ENCODE data around the gene C1QTNF12.

The C1QTNF12 gene

DNA sequence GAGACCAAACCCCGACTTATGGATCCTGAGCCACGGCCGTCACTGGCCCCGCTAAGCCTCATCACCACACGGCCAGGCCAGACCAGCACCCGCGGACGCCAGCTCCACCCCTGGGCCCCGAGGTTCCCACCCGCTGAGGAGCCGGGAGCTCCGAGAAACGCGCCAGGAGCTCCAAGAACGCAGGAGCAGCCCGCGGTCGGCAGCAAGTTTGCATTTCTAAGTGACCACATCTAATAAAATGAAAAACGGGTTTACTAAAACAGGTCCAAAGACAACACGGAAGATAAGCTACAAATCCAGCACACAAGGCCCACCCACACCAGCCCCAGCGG, 8.1 kb upstream of the C1QTNF12 start:
- no peak overlapping the region for H3K27ac ChIP-seq (replicated peaks)
- DNase-seq (ENCODE audit: low read depth in 1 of 2, low spot score in 1 of 2) = no peak
- TF ChIP-seq, protein P1, sequence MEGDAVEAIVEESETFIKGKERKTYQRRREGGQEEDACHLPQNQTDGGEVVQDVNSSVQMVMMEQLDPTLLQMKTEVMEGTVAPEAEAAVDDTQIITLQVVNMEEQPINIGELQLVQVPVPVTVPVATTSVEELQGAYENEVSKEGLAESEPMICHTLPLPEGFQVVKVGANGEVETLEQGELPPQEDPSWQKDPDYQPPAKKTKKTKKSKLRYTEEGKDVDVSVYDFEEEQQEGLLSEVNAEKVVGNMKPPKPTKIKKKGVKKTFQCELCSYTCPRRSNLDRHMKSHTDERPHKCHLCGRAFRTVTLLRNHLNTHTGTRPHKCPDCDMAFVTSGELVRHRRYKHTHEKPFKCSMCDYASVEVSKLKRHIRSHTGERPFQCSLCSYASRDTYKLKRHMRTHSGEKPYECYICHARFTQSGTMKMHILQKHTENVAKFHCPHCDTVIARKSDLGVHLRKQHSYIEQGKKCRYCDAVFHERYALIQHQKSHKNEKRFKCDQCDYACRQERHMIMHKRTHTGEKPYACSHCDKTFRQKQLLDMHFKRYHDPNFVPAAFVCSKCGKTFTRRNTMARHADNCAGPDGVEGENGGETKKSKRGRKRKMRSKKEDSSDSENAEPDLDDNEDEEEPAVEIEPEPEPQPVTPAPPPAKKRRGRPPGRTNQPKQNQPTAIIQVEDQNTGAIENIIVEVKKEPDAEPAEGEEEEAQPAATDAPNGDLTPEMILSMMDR (IDR thresholded peaks at IDR 0.05; ENCODE audit: insufficient read depth, low read length) = no peak
- TF ChIP-seq SPI1 (IDR thresholded peaks at IDR 0.05; ENCODE audit: borderline replicate concordance, low read depth) = no peak
- TF ChIP-seq POLR2AphosphoS5 (IDR thresholded peaks at IDR 0.05; ENCODE audit: low read depth) = no peak
- no peak overlapping the region for H3K4me3 ChIP-seq (replicated peaks; ENCODE audit: insufficient read depth, low read length)
- H3K27me3 ChIP-seq (ENCODE audit: insufficient read depth, poor library complexity, severe bottlenecking) = no peaks in the 10 kb centered on the region

DNA sequence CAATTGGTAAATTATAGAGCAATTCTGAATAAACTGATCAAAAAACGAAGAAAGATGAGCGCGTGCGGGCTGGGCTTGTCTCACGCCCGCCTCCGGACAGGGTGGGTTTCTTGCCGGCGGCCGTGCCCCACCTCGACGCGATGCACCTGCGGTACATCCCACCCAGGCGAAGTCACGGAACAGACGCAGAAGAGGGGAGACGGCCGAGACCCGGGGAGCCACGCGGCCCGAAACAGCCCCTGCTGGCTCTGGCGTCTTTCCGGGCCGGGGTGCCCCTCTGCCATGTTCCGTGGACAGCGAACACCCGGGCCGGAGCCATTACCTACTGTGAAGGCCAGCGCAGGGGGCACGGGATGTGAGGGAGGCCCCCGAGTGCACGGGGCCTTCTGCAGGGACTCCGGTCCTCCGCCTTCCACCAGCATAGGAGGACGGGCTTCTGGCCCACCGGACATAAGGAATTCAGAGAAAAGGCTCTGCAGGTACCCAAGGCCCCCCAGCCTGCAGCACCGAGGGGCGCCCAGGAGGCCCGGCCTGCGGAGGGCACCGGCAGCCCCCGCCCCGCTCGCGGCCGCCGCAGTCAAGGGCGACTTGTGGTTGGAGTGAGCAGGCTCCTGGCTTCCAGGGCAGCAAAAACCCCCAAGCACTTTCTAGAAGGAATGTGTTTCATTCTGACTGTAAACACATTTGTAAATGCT, 7.6 kb upstream of the C1QTNF12 start:
- TF ChIP-seq POLR2AphosphoS5 (IDR thresholded peaks at IDR 0.05; ENCODE audit: low read depth) (no peak), GABPA (IDR thresholded peaks at IDR 0.05; ENCODE audit: low read depth) (no peak), SPI1 (IDR thresholded peaks at IDR 0.05; ENCODE audit: borderline replicate concordance, low read depth) (no peak)
- TF ChIP-seq, protein P1 (IDR thresholded peaks at IDR 0.05; ENCODE audit: insufficient read depth, low read length) = no peak
- TF ChIP-seq, protein P2, sequence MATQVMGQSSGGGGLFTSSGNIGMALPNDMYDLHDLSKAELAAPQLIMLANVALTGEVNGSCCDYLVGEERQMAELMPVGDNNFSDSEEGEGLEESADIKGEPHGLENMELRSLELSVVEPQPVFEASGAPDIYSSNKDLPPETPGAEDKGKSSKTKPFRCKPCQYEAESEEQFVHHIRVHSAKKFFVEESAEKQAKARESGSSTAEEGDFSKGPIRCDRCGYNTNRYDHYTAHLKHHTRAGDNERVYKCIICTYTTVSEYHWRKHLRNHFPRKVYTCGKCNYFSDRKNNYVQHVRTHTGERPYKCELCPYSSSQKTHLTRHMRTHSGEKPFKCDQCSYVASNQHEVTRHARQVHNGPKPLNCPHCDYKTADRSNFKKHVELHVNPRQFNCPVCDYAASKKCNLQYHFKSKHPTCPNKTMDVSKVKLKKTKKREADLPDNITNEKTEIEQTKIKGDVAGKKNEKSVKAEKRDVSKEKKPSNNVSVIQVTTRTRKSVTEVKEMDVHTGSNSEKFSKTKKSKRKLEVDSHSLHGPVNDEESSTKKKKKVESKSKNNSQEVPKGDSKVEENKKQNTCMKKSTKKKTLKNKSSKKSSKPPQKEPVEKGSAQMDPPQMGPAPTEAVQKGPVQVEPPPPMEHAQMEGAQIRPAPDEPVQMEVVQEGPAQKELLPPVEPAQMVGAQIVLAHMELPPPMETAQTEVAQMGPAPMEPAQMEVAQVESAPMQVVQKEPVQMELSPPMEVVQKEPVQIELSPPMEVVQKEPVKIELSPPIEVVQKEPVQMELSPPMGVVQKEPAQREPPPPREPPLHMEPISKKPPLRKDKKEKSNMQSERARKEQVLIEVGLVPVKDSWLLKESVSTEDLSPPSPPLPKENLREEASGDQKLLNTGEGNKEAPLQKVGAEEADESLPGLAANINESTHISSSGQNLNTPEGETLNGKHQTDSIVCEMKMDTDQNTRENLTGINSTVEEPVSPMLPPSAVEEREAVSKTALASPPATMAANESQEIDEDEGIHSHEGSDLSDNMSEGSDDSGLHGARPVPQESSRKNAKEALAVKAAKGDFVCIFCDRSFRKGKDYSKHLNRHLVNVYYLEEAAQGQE (IDR thresholded peaks at IDR 0.05; ENCODE audit: insufficient replicate concordance, low read depth) = no peak
- no peak overlapping the region for H3K4me3 ChIP-seq (replicated peaks; ENCODE audit: insufficient read depth, low read length)
- DNase-seq (ENCODE audit: low read depth in 1 of 2, low spot score in 1 of 2) = no peak
- no peak overlapping the region for H3K27ac ChIP-seq (replicated peaks)
- H3K27me3 ChIP-seq (ENCODE audit: insufficient read depth, poor library complexity, severe bottlenecking) = no peaks in the 10 kb centered on the region

- Histone ChIP-seq H3K4me3 (replicated peaks; ENCODE audit: insufficient read depth, low read length) (no peak overlapping the region), H3K27ac (replicated peaks) (no peak overlapping the region), H3K27me3 (ENCODE audit: insufficient read depth, poor library complexity, severe bottlenecking) (no peaks in the 10 kb centered on the region)
- DNase-seq (ENCODE audit: low read depth in 1 of 2, low spot score in 1 of 2) = no peak
- TF ChIP-seq GABPA (IDR thresholded peaks at IDR 0.05; ENCODE audit: low read depth) (no peak), SPI1 (IDR thresholded peaks at IDR 0.05; ENCODE audit: borderline replicate concordance, low read depth) (no peak), POLR2AphosphoS5 (IDR thresholded peaks at IDR 0.05; ENCODE audit: low read depth) (no peak)
- TF ChIP-seq, protein P2 (IDR thresholded peaks at IDR 0.05; ENCODE audit: insufficient replicate concordance, low read depth) = no peak
- TF ChIP-seq, protein P1 (IDR thresholded peaks at IDR 0.05; ENCODE audit: insufficient read depth, low read length) = no peak
Observed at GRCh38 chr1:1253314-1253713, 6.8 kb upstream of the C1QTNF12 start.

- Histone ChIP-seq H3K27me3 (ENCODE audit: insufficient read depth, poor library complexity, severe bottlenecking) (peaks cover 10% of the 10 kb centered on the region), H3K27ac (replicated peaks) (no peak overlapping the region), H3K4me3 (replicated peaks; ENCODE audit: insufficient read depth, low read length) (no peak overlapping the region)
- no peak for DNase-seq (ENCODE audit: low read depth in 1 of 2, low spot score in 1 of 2)
- TF ChIP-seq, protein P2 (IDR thresholded peaks at IDR 0.05; ENCODE audit: insufficient replicate concordance, low read depth) = no peak
- TF ChIP-seq, protein P1 (IDR thresholded peaks at IDR 0.05; ENCODE audit: insufficient read depth, low read length) = no peak
- TF ChIP-seq GABPA (IDR thresholded peaks at IDR 0.05; ENCODE audit: low read depth) = no peak
- no peak for TF ChIP-seq SPI1 (IDR thresholded peaks at IDR 0.05; ENCODE audit: borderline replicate concordance, low read depth)
- no peak for TF ChIP-seq POLR2AphosphoS5 (IDR thresholded peaks at IDR 0.05; ENCODE audit: low read depth)
Observed at GRCh38 chr1:1250786-1251284, 4.3 kb upstream of the C1QTNF12 start.

Data from HL-60 (cell line).